Fibroblast of mammary gland (primary cell): Measurements from ENCODE around the gene KCNAB3.

Experiments
- DNase-seq: peaks from one replicate; pipeline ENCODE4 v3.0.0-alpha.2; 2010; ENCODE audit warnings: low read depth
- H3K4me3 ChIP-seq: 2 replicates; pipeline ENCODE4 v1.5.1; 2011; ENCODE audit warnings: low read depth, mild to moderate bottlenecking, low read length, moderate library complexity; ENCODE audit not compliant: control insufficient read depth
- CTCF ChIP-seq: conservative IDR thresholded peaks from 2 replicates; pipeline ENCODE4 v1.5.1; 2011; ENCODE audit warnings: low read depth, low read length, inconsistent platforms; ENCODE audit not compliant: control insufficient read depth, insufficient read depth

KCNAB3 gene

GRCh38 chr17:7940743-7941142 lies 11.1 kb upstream of the KCNAB3 start:
- no peak for TF ChIP-seq CTCF

GRCh38 chr17:7940034-7940433 lies 10.4 kb upstream of the KCNAB3 start:
- H3K4me3 ChIP-seq: no peak overlapping the region
- TF ChIP-seq CTCF: no peak
- no peak for DNase-seq

More at GRCh38 chr17:7940743-7941142, 11.1 kb upstream of the KCNAB3 start:
- no peak overlapping the region for H3K4me3 ChIP-seq
- no peak for DNase-seq

- H3K4me3 ChIP-seq: no peak overlapping the region
- TF ChIP-seq CTCF: no peak
- DNase-seq: no peak
Observed at GRCh38 chr17:7935859-7936258, 6.2 kb upstream of the KCNAB3 start.

- DNase-seq: peak; percentile 77
Observed at GRCh38 chr17:7932949-7933348, 3.3 kb upstream of the KCNAB3 start.

GRCh38 chr17:7932483-7932891 lies 2.8 kb upstream of the KCNAB3 start:
- DNase-seq: peak; percentile 31
- TF ChIP-seq CTCF: no peak
- peak overlapping the region; percentile 97 for H3K4me3 ChIP-seq

More at GRCh38 chr17:7932949-7933348, 3.3 kb upstream of the KCNAB3 start:
- peak; percentile 35 for TF ChIP-seq CTCF
- peak overlapping the region; percentile 97 for H3K4me3 ChIP-seq

GRCh38 chr17:7931709-7932482 lies 2.2 kb upstream of the KCNAB3 start, which contains the start of the genes CNTROB and TRAPPC1:
Gene CNTROB (plus strand): TSS chr17:7932206. CDS start chr17:7933080, 874 bp downstream.
Gene TRAPPC1 (minus strand): TSS chr17:7931946. CDS start chr17:7931829, 117 bp downstream.
- peak; percentile 98 for DNase-seq
- TF ChIP-seq CTCF: no peak

More at GRCh38 chr17:7931709-7932482, 2.2 kb upstream of the KCNAB3 start, which contains the start of the genes CNTROB and TRAPPC1:
- H3K4me3 ChIP-seq: peak within 1 kb of the TSS; percentile 97
